COR-L47 (cell line): ENCODE data around the gene SGSM1.

Source experiments
- DNase-seq: peaks from one replicate; lab custom pipeline; 2025; lab: John Stamatoyannopoulos, UW

Gene SGSM1

GRCh38 chr22:24807284-24807950 lies 1.4 kb downstream of the SGSM1 start:
- no peak for DNase-seq

DNA sequence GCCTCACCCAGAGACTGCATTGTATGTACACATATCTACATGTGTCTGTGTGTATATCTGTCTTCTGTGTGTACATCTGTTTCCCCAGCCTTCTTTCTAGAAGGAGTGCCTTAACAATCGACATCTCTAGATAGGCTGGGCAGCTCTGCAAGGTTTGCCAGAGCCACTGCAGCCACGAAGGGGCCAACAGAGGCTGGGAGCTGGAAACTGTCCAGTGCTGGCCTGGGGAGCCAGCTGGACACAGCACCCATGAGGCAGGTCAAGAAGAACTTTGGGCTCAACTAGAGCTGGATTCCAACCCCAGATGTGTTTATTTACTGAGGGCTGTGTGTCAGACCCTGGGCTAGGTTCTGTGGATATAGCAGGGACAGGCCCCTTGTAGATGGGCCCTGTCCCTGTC lies 3.3 kb downstream of the SGSM1 start:
- DNase-seq: no peak

- peak; percentile 92 for DNase-seq
These were observed 4.2 kb downstream of the SGSM1 start for GRCh38 chr22:24810043-24810749.

DNA sequence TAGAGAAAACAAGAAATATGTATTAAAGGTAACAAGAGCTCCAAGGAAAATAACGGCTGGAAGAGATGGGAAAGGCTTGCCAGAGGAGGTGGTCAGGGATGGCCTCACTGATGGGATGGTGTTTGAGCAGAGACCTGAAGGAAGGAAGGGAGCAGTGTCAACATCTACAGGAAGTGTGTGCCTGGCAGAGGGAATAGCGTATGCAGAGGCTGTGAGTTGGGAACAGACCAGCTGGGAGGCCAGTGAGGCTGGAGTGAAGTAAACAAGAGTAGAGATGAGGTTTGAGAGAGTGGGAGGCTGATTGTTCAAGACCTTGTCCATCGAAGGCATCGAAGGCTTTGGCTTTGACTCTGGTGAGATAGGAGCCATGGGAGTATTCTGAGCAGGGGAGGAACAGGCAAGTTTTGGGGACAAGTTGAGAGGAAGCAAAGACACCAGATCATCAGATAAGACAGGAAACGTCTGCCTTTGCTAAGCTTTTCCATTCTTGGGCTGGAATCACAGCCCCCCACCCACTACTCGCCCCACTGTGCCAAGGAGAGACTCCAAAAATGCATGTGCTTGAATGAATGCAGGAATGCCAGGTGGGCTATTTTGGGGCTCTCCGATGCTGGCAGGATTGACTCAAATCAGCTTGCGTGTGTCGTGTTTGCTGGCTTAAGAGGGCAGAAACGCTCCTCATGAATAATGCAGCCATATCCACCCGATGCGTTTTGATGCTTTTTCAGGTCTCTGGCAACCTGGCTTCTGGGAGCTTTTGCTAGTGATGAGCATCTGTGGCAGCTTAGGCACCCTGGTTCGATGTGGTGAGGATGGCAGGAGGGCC lies 7.2 kb downstream of the SGSM1 start:
- no peak for DNase-seq

GRCh38 chr22:24813861-24814770 lies 8.1 kb downstream of the SGSM1 start:
- DNase-seq: no peak

DNA sequence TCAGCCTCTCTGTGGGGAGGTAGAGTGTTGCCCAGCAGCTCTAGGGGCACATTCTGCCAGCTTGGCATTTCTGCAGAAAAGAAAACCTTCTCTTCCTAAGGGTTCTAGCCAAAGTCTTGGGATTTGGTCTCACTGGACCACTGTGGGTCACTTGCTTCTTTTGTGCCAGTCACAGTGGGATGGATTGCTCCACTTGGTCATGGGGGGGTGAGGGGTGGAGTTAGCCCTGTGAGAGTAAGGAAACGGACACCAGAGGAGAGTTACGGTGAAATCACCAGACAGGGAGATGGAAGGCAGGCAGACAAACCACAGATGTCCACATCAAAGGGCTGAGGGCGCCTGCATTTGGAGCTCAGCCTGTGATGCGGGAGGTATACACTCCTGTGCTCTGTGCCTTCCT lies 10.8 kb downstream of the SGSM1 start:
- no peak for DNase-seq

DNA sequence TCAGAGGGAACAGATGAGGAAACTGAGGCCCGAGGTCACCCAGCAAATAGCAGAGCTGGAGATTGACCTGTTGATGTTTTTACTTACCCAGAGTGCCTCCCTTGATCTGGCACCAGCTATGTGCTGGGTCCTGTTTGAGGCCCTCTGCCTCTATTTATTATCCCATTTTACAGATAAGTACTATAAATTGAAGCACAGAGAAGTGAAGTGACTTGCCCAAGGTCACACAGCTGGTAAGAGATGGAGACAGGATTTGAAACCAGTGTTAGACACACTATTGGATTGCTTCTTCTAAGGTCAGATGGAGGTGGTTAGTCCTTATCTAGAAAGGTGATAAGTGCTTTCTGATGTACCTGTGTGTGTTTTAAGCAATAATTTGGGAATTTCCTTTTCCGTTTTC lies 13.5 kb downstream of the SGSM1 start:
- no peak for DNase-seq

DNA sequence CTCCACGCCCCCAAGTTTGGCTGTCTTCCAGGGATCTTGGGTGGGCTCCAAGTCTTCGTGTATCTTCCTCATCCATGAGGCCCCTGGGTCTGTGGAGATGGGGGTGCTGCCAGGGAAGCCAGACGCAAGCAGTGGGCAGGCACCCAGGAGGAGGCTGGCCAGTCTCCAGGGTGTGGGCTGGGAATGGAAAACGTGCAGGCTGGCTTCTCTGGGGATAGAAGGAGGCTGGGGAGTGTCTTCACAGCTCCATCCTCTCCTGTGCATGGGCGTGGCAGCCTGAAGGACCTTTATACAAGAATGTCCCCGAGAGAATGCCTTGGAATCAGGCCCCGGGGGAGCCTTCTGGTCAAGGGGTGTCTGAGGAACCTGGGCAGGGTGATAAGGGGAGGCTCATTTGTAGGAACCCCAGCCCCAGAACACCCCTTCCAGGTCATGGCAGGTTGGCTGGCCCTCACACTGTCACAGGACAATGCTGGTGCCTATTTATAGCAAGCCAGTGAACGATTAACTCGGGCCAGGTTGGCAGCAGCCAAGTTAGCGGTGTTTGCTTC lies 14.0 kb downstream of the SGSM1 start:
- peak; percentile 93 for DNase-seq

DNA sequence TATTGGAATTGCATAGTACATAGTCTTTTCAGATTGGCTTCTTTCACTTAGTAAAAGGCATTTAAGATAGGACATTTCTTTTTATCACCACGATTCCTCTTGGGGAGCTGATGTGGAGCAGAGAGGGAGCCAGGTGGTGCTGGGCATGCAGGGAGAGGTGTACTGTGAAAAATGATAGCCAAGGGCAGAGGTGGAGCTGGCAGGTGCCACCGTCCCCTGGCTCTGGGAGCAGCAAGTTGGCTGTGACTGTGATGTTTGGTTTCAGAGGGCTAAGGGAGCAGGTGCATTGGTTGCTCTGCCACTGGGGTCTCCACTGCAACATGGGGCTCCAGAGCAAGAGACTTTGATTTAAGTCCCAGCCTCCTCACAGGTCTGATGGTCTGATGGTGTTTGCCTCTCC lies 16.5 kb downstream of the SGSM1 start:
- DNase-seq: no peak

DNA sequence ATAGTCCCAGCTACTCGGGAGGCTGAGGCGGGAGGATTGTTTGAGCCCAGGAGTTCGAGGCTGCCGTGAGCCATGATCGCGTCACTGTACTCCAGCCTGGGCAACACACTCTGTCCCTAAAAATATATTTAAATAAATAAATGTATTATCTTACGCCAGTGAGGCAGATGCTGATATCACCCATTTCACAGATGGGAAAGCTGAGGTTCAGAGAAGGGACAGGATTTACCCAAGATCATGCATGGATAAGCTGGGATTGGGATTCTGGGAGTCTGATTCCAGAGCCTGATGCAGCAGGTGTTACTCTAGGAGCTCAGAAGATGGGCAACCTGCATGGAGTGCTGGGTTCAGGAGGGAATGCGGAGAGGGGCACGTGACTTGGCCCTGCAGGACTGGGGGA lies 17.8 kb downstream of the SGSM1 start:
- no peak for DNase-seq

DNA sequence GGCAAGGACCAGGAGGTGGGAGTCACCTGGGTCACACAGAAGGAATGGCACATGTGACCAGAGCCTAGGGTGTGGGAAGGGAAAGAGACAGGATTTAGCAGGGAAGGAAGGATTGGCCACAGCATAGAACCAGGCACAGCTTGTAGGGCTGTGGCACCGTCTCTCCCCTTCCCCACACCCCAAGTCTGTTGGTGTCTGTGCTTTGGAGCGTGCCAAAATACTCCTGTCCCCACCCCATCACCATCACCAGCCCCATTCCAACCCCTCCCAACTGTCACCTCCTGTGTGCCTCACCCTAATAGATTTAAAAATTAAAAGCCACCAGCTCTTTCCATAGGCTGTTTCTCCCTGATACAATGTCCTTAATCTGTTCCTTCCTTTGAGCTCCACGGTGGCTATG lies 18.2 kb downstream of the SGSM1 start:
- DNase-seq: no peak

DNA sequence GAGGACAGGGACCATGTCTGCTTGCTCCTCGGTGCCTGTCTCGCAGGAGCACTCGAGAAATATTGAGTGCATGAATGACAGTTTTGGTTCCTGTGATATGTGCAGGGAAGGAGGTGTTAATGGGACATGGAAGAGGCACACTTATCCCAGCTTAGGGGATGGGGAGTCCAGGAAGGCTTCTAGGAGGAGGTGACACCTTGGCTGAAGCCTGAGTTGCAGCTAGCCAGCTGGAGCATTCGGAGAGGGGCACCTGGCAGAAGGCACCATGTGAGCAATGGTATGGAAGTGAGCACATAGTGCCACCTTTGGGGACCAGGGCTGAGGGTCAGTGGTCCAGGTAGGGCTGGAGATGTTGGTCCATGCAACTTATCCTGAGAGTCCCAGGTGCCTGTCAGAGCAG lies 18.9 kb downstream of the SGSM1 start:
- DNase-seq: no peak

- DNase-seq: no peak
These were observed 20.8 kb downstream of the SGSM1 start for GRCh38 chr22:24826710-24827285.

- peak; percentile 96 for DNase-seq
These were observed 21.3 kb downstream of the SGSM1 start for GRCh38 chr22:24827296-24827695.

DNA sequence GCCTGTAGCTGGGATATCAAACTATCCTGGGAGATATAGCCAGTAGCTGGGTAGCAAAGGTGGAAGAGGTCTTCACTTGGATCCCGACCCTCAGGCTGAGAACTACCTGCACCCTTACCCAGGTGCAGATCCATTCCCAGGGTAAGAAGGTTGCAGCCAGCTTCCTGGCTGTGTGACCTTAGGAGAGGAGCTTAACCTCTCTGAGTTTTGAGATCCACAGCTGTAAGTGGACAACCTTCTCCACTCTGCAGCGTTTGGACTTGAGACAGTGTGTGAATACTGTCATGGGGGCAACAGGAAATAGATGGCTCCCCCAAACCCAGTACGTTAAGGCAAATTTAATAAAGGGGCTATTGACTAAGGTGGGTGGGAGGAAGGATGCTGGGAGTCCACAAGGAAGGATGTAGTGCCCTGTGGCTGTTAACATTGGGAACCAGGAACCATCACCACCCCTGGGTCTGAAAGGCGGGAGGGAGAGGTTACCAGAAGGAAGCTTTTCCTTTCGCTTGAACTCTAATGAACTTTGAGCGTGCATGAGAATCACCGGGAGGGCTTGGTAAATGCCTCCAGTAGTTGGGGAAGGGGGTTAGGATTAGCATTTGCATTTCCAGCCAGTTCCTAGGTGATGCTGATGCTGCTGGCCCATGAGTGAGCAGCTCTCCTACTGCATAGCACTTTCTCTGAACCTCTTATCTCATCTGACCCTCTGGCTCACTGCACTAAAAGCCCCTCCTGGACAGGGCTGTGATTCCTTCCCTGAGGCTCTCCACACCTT lies 24.4 kb downstream of the SGSM1 start:
- no peak for DNase-seq

GRCh38 chr22:24831687-24832086 lies 25.7 kb downstream of the SGSM1 start:
- DNase-seq: no peak

DNA sequence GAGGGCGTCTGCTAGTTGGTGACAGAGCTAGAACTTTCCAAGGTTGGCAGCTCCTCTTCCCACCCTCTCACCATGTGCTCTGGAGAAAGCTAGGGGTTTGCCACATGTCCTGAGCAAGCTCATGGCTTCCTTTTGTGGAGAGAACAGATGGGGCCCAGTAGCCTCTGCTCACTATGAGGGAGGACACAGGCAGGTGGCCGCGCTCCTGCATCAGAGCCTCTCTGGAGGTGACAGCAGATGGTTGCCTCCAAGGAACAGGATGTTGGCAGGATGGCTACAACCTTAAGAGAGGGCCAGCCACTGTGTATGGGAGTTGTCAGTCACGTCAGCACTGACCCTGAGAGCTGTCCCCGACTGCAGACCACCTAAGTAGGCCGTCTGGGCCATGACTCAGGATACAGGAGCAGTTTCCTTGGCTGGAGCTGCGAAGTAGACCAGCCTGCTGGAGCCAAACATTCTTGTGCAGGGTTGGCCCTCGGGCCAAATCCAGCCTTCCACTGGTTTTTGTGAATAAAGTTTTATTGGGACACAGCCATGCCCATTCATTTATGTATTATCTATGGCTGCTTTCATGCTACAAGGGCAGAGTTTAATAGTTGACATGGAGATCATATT lies 28.0 kb downstream of the SGSM1 start:
- no peak for DNase-seq

GRCh38 chr22:24834845-24835570 lies 29.0 kb downstream of the SGSM1 start:
- DNase-seq: peak; percentile 57

GRCh38 chr22:24836282-24836681 lies 30.3 kb downstream of the SGSM1 start:
- no peak for DNase-seq
